KMS-11 (cell line): ENCODE results near the gene CFAP46.

Experiments
- H2AFZ ChIP-seq: fragments of 200-600 bp; sonication (generic); 2 replicates; pipeline ENCODE4 v1.6.1; 2016; ENCODE audit warnings: antibody characterized with exemption, mixed run types, low read depth
- H3K27ac ChIP-seq: fragments of 200-600 bp; sonication (generic); 2 replicates; pipeline ENCODE4 v1.6.1; 2016; ENCODE audit warnings: mild to moderate bottlenecking, mixed run types
- H3K27me3 ChIP-seq: fragments of 200-600 bp; sonication (generic); 2 replicates; pipeline ENCODE4 v1.6.1; 2017; ENCODE audit warnings: mild to moderate bottlenecking, low read depth, mixed run types, moderate library complexity; ENCODE audit not compliant: insufficient read depth
- H3K36me3 ChIP-seq: fragments of 200-600 bp; sonication (generic); 2 replicates; pipeline ENCODE4 v1.6.1; 2017; ENCODE audit warnings: mild to moderate bottlenecking, mixed run types; ENCODE audit not compliant: insufficient read depth
- H3K4me1 ChIP-seq: fragments of 200-600 bp; sonication (generic); 2 replicates; pipeline ENCODE4 v1.6.1; 2016; ENCODE audit warnings: mild to moderate bottlenecking, low read depth, mixed run types; ENCODE audit not compliant: poor library complexity, severe bottlenecking
- H3K4me2 ChIP-seq: fragments of 200-600 bp; sonication (generic); 2 replicates; pipeline ENCODE4 v1.7.0; 2016; ENCODE audit warnings: mild to moderate bottlenecking, mixed run types
- H3K4me3 ChIP-seq: fragments of 200-600 bp; sonication (generic); IDR thresholded peaks from 2 replicates; pipeline ENCODE4 v1.6.1; 2017; ENCODE audit warnings: low read depth, low read length, mixed read lengths; ENCODE audit not compliant: insufficient read depth
- H3K79me2 ChIP-seq: fragments of 200-600 bp; sonication (generic); 2 replicates; pipeline ENCODE4 v1.6.1; 2016; ENCODE audit warnings: low read depth, mixed run types; ENCODE audit not compliant: insufficient read depth
- H3K9ac ChIP-seq: fragments of 200-600 bp; sonication (generic); 2 replicates; pipeline ENCODE4 v1.6.1; 2016; ENCODE audit warnings: mild to moderate bottlenecking, mixed run types
- H4K20me1 ChIP-seq: fragments of 200-600 bp; sonication (generic); 2 replicates; pipeline ENCODE4 v1.6.1; 2016; ENCODE audit warnings: mild to moderate bottlenecking, mixed run types; ENCODE audit not compliant: insufficient read depth
- CTCF ChIP-seq: fragments of 200-600 bp; sonication (generic); conservative IDR thresholded peaks from 2 replicates; pipeline ENCODE4 v1.6.1; 2017; ENCODE audit warnings: low read depth, mild to moderate bottlenecking, antibody characterized with exemption, low read length, moderate library complexity, mixed read lengths

CFAP46 gene

DNA sequence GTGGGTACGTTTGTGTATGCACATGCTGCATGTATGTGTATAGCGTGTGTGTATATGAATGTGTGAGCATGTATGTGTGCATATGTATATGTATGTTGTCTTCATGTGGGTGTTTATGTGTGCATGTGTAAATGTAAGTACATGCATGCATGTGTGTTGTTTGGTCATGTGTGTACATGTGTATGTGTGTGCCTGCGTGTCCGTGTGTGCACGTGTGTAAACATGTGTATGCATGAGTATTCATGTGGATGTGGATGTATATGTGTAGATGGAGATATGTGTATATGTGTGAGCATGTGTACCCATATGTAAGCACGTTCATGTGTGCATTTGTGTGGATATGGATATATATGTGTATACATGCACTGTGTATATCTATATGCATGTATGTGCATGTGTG lies 5.5 kb upstream of the CFAP46 start:
- Histone ChIP-seq H4K20me1 (no peaks in the 10 kb centered on the region), H3K79me2 (no peaks in the 10 kb centered on the region), H3K27ac (no peak overlapping the region), H3K36me3 (no peaks in the 10 kb centered on the region), H3K27me3 (peaks cover 28% of the 10 kb centered on the region; the same call in 1 of the 2 replicates), H2AFZ (no peak overlapping the region), H3K9ac (no peak overlapping the region), H3K4me1 (no peaks in the 10 kb centered on the region), H3K4me3 (no peak overlapping the region), H3K4me2 (no peak overlapping the region)
- no peak for TF ChIP-seq CTCF

GRCh38 chr10:132946806-132947546 lies 4.6 kb upstream of the CFAP46 start:
- Histone ChIP-seq H3K27ac (no peak overlapping the region), H3K4me2 (no peak overlapping the region), H3K36me3 (no peaks in the 10 kb centered on the region), H4K20me1 (no peaks in the 10 kb centered on the region), H3K4me3 (no peak overlapping the region), H2AFZ (no peak overlapping the region), H3K4me1 (no peaks in the 10 kb centered on the region), H3K27me3 (peaks cover 32% of the 10 kb centered on the region), H3K79me2 (no peaks in the 10 kb centered on the region), H3K9ac (no peak overlapping the region)
- TF ChIP-seq CTCF, result no peak

DNA sequence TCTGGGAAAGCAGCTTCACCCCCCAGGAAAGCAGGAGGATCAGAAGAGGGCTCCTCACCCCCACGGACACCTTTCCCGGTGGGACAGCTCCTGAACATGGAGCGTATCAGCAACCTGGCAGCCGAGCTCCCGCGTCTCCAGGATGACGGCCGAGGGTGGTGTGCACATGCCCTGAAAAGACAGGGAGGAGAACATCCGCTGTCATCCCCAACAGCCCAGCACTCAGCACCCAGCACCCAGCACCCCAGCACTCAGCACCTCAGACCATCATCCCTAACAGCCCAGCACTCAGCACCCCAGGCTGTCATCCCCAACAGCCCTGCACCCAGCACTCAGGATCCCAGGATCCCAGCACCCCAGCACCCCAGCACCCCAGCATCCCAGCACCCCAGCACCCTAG lies 3.9 kb upstream of the CFAP46 start:
- H3K36me3 ChIP-seq, result no peaks in the 10 kb centered on the region
- no peak overlapping the region for H3K27ac ChIP-seq
- H3K4me2 ChIP-seq, result no peak overlapping the region
- TF ChIP-seq CTCF, result no peak
- no peak overlapping the region for H3K4me3 ChIP-seq
- H4K20me1 ChIP-seq, result no peaks in the 10 kb centered on the region
- peaks cover 39% of the 10 kb centered on the region for H3K27me3 ChIP-seq
- H3K4me1 ChIP-seq, result no peaks in the 10 kb centered on the region
- H3K79me2 ChIP-seq, result no peaks in the 10 kb centered on the region
- H2AFZ ChIP-seq, result no peak overlapping the region
- no peak overlapping the region for H3K9ac ChIP-seq

DNA sequence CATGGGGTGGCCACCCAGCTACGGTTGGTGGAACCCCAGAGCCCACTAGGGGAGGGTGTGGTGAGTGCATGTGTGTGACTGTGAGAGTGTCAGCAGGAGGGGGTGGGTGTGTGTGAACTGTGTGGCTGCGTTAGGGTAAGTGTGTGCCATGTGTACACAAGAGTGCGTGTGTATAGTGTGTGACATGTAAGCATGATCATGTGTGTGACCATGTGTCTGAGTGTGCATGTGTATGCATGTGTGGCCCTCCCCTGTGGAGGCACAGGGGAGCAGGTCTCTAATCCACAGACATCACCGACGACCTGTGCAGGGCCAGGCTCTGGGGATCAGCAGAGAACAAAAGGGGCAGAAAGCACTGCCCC lies 3.5 kb upstream of the CFAP46 start:
- no peaks in the 10 kb centered on the region for H4K20me1 ChIP-seq

More for the DNA sequence above, 3.5 kb upstream of the CFAP46 start:
- Histone ChIP-seq H3K9ac (no peak overlapping the region), H2AFZ (no peak overlapping the region), H3K27me3 (peaks cover 43% of the 10 kb centered on the region), H3K36me3 (no peaks in the 10 kb centered on the region), H3K4me2 (no peak overlapping the region), H3K4me3 (no peak overlapping the region), H3K79me2 (no peaks in the 10 kb centered on the region), H3K4me1 (no peaks in the 10 kb centered on the region), H3K27ac (no peak overlapping the region)
- no peak for TF ChIP-seq CTCF
